GM23338 (cell line): ENCODE data around the gene HNF4A.

Experiments
- CREB1 ChIP-seq: fragments of 250-450 bp; sonication (Bioruptor Pico); IDR thresholded peaks from 2 replicates; pipeline ENCODE4 v1.5.0; 2020; ENCODE audit warnings: low read depth, mild to moderate bottlenecking, moderate library complexity
- CTCF ChIP-seq, 2 experiments: fragments of 200-600 bp in 1 of 2; sonication (generic) in 1 of 2; conservative IDR thresholded peaks; 2 replicates each; pipeline versions ENCODE4 v1.5.1 to v1.6.1; 2016 to 2017; ENCODE audit warnings: antibody characterized with exemption in 2 of 2, low read depth in 2 of 2, mild to moderate bottlenecking in 2 of 2, moderate library complexity in 1 of 2
- ETS1 ChIP-seq: IDR thresholded peaks from 2 replicates; pipeline ENCODE4 v1.6.1; 2016; ENCODE audit warnings: antibody characterized with exemption
- EZH2 ChIP-seq: fragments of 200-600 bp; sonication (generic); IDR thresholded peaks from one replicate; pipeline ENCODE4 v1.8.0; 2017; ENCODE audit warnings: antibody characterized with exemption, mild to moderate bottlenecking, low read depth; ENCODE audit not compliant: unreplicated experiment
- EZH2phosphoT487 ChIP-seq: fragments of 200-600 bp; sonication (generic); IDR thresholded peaks from one replicate; pipeline ENCODE4 v1.8.1; 2018; ENCODE audit warnings: antibody characterized with exemption; ENCODE audit not compliant: unreplicated experiment
- JUNB ChIP-seq: IDR thresholded peaks from one replicate; pipeline ENCODE4 v1.6.1; 2016; ENCODE audit warnings: antibody characterized with exemption; ENCODE audit not compliant: unreplicated experiment
- NANOG ChIP-seq: IDR thresholded peaks from 2 replicates; pipeline ENCODE4 v1.6.1; 2016; ENCODE audit warnings: antibody characterized with exemption, borderline replicate concordance
- POLR2AphosphoS5 ChIP-seq: IDR thresholded peaks from 2 replicates; pipeline ENCODE4 v1.6.1; 2016; ENCODE audit warnings: antibody characterized with exemption, low read depth
- REST ChIP-seq: IDR thresholded peaks from one replicate; pipeline ENCODE4 v1.6.1; 2018; ENCODE audit warnings: antibody characterized with exemption; ENCODE audit not compliant: unreplicated experiment
- ZNF114 ChIP-seq: fragments of 250-450 bp; sonication (Bioruptor Pico); IDR thresholded peaks from 2 replicates; pipeline ENCODE4 v1.5.0; 2020; ENCODE audit warnings: mild to moderate bottlenecking, moderate library complexity
- ZNF331 ChIP-seq: fragments of 250-450 bp; sonication (Bioruptor Pico); IDR thresholded peaks from 2 replicates; pipeline ENCODE4 v1.5.0; 2020; ENCODE audit warnings: low read depth, mild to moderate bottlenecking, moderate library complexity

GRCh38 chr20:44442298-44443070 is 87.0 kb downstream of the HNF4A start:
- TF ChIP-seq CTCF (conservative IDR thresholded peaks at IDR 0.05; ENCODE audit: low read depth in 2 of 2), result no peak
- TF ChIP-seq JUNB, result no peak
- TF ChIP-seq POLR2AphosphoS5, result no peak
- TF ChIP-seq CREB1 (CRISPR knock-in tag), result no peak
- TF ChIP-seq EZH2, result no peak
- no peak for TF ChIP-seq REST
- TF ChIP-seq ZNF331 (CRISPR knock-in tag), result no peak
- TF ChIP-seq EZH2phosphoT487, result no peak
- no peak for TF ChIP-seq ETS1
- no peak for TF ChIP-seq ZNF114 (CRISPR knock-in tag)
- TF ChIP-seq NANOG, result no peak
